Duodenal mucosa (tissue), 2 donors: ENCODE measurements around the gene KCNG2.
A peak's percentile ranks its signal among the peaks of the same experiment; 100 is the strongest.

Source experiments
- H3K27ac ChIP-seq: one replicate; pipeline ENCODE4 v1.7.0; 2013; ENCODE audit warnings: low read depth, low read length
- H3K27me3 ChIP-seq, 2 donors: one replicate each; pipeline ENCODE4 v1.7.0; 2013; ENCODE audit warnings: low read length in 2 of 2, control low read depth in 1 of 2; ENCODE audit not compliant: insufficient read depth in 2 of 2, control insufficient read depth in 1 of 2
- H3K36me3 ChIP-seq, 2 donors: one replicate each; pipeline ENCODE4 v1.7.0; 2013; ENCODE audit warnings: low read length in 2 of 2, control low read depth in 1 of 2; ENCODE audit not compliant: insufficient read depth in 2 of 2, control insufficient read depth in 1 of 2
- H3K4me1 ChIP-seq, 2 donors: one replicate each; pipeline ENCODE4 v1.7.0; 2013; ENCODE audit warnings: low read length in 2 of 2, control low read depth in 1 of 2; ENCODE audit not compliant: insufficient read depth in 2 of 2, control insufficient read depth in 1 of 2
- H3K4me3 ChIP-seq, 2 donors: one replicate each; pipeline ENCODE4 v1.7.0; 2013; ENCODE audit warnings: low read length in 2 of 2, low read depth in 1 of 2
- H3K9ac ChIP-seq, 2 donors: one replicate each; pipeline ENCODE4 v1.7.0; 2013; ENCODE audit warnings: low read length in 2 of 2, low read depth in 1 of 2
- H3K9me3 ChIP-seq, 2 donors: one replicate each; pipeline ENCODE4 v1.7.0; 2013; ENCODE audit warnings: low read length in 2 of 2, control low read depth in 1 of 2; ENCODE audit not compliant: control insufficient read depth in 1 of 2

Gene KCNG2

GRCh38 chr18:79790996-79791972 is 6.5 kb upstream of the KCNG2 start:
- H3K4me1 ChIP-seq: peaks cover 4 to 9% of the 10 kb centered on the region in 2 donors
- H3K9me3 ChIP-seq: peaks cover 0 to 4% of the 10 kb centered on the region in 2 donors
- H3K36me3 ChIP-seq: no peaks in the 10 kb centered on the region
- peaks cover 29 to 35% of the 10 kb centered on the region in 2 donors for H3K27me3 ChIP-seq
- H3K4me3 ChIP-seq: no peak overlapping the region
- no peak overlapping the region for H3K9ac ChIP-seq
- H3K27ac ChIP-seq: no peak overlapping the region

DNA sequence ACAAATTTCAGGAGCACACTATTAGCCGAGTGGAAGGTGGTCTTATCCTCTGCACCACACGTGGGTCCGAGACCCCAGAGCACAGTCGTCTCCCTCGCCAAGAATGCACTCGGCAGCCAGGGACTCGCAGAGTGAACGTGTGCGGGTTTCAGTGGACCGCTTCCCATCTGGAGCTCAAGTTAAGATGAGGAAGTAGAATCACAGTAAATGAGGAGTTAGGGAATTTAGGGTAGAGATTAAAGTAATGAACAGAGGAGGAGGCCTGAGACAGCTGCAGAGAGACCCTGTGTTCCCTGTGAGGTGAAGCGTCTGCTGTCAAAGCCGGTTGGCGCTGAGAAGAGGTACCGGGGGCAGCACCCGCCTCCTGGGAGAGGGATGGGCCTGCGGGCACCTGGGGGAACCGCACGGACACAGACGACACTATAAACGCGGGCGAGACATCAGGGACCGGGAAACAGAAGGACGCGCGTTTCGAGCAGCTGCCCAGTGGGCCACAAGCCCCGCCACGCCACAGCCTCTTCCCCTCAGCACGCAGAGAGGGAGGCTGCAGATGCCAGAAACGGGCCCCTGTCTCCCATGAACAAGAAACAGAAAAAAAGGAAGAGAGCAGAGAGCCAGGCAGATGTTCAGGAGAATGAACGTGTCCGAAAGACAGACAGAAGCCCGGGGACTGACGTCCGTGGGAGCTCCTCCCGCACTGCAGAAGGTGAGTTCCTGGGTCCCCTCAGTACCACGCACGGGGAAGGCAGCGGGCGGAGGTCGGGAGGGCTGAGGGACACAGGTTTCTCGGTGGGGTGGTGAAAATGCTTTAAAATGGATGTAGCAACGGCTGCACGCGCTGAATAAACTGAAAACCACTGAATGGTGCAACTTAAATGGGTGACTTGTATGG is 5.4 kb upstream of the KCNG2 start:
- peaks cover 0 to 4% of the 10 kb centered on the region in 2 donors for H3K9me3 ChIP-seq
- H3K9ac ChIP-seq: no peak overlapping the region
- H3K4me1 ChIP-seq: peaks cover 4 to 11% of the 10 kb centered on the region in 2 donors
- peaks cover 33 to 34% of the 10 kb centered on the region in 2 donors for H3K27me3 ChIP-seq
- no peak overlapping the region for H3K4me3 ChIP-seq
- H3K36me3 ChIP-seq: no peaks in the 10 kb centered on the region
- H3K27ac ChIP-seq: no peak overlapping the region

DNA sequence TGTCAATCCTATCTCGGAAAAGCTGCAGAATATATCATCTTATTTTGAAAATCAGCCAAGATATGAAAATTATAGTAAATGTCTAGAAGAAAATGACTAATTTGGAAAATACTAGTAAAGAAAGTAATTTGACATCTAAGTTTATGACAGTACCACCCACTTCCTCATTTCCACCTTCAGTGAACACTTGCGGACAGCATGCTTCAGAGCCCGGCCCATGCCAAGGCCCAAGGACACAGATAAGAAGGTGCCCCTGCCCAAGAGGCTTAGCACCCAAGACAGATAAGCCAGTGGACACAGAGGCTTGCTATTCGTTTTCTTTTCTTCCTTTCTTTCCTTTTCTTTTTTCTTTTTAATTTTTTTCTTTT is 4.8 kb upstream of the KCNG2 start:
- peaks cover 4 to 14% of the 10 kb centered on the region in 2 donors for H3K4me1 ChIP-seq
- no peaks in the 10 kb centered on the region for H3K36me3 ChIP-seq
- H3K4me3 ChIP-seq: no peak overlapping the region
- H3K9me3 ChIP-seq: peaks cover 0 to 4% of the 10 kb centered on the region in 2 donors
- no peak overlapping the region for H3K27ac ChIP-seq
- H3K27me3 ChIP-seq: peaks cover 31 to 36% of the 10 kb centered on the region in 2 donors
- no peak overlapping the region for H3K9ac ChIP-seq

DNA sequence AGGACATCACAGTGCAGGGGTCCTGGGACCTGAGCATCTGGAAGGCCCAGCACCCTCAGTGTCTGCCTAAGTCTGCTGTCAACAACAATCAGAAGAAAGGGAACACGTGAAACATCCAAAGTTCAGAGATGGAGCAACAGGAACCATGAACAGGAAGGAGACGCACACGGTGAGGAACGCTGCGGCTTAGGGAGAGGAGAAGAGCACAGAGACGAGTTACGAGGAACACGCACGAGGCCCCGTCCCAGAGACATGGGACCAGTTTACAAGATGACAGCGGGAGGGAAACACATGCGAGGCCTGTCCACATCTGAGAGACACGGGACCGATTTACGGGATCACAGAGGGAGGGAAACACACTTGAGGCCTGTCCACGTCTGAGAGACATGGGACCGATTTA is 2.9 kb upstream of the KCNG2 start:
- H3K4me3 ChIP-seq: no peak overlapping the region
- no peak overlapping the region for H3K27ac ChIP-seq
- H3K27me3 ChIP-seq: peaks cover 29 to 33% of the 10 kb centered on the region in 2 donors
- H3K9ac ChIP-seq: no peak overlapping the region
- H3K9me3 ChIP-seq: no peaks in the 10 kb centered on the region
- peaks cover 12 to 22% of the 10 kb centered on the region in 2 donors for H3K4me1 ChIP-seq
- no peaks in the 10 kb centered on the region for H3K36me3 ChIP-seq

- H3K36me3 ChIP-seq: no peaks in the 10 kb centered on the region
- peaks cover 31 to 33% of the 10 kb centered on the region in 2 donors for H3K27me3 ChIP-seq
- no peak overlapping the region for H3K9ac ChIP-seq
- no peak overlapping the region for H3K27ac ChIP-seq
- no peak overlapping the region for H3K4me3 ChIP-seq
- H3K4me1 ChIP-seq: peaks cover 12 to 22% of the 10 kb centered on the region in 2 donors
- no peaks in the 10 kb centered on the region for H3K9me3 ChIP-seq
Observed at GRCh38 chr18:79795446-79795845, 2.3 kb upstream of the KCNG2 start.

- Histone ChIP-seq H3K36me3 (no peaks in the 10 kb centered on the region), H3K9ac (no peak overlapping the region), H3K4me1 (peaks cover 12 to 22% of the 10 kb centered on the region in 2 donors), H3K9me3 (no peaks in the 10 kb centered on the region), H3K27me3 (peaks cover 30 to 33% of the 10 kb centered on the region in 2 donors), H3K4me3 (no peak overlapping the region), H3K27ac (no peak overlapping the region)
Observed at GRCh38 chr18:79796016-79796415, 1.7 kb upstream of the KCNG2 start.

DNA sequence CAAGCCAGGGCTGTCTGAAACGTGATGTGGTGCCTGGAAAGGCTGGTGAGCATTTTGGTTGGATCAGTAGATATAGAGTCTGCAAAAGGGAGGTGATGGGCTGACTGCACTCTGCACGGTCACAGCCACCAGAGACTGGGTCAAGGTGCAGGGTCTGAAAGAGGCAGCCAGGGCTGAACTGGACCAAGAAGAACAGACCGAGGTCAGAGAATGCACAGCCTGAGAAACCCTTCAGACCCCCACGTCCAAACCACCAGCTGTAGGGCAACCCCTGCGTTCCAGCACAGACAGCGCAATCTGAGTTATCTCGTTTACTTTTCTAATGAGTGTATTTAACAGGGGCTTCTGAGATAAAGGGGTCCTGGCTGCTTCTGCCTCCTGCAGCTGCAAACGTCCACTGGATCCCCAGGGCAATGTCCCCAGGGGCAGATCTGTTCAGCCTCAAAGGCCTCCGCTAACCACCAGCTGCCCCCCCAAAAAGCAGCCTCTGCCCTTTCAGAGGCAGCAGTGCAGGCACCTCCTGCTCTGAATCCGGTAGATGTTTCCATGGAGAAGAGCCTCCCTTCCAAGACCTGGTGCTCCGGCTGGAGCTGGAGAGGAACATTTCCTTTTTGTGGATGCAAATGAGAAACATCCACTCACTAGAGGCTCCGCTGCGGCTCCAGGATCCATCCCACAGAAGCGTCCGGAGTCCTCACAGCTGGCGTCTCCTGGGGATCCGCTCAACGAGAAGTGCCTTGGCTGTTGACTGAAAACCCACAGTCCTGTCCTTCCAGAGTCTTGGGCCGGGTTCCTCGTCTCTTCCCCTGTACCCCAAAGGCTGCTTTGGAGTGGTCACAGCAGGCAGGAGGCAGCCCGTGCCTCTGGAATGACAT is 970 bp upstream of the KCNG2 start:
- H3K36me3 ChIP-seq: no peaks in the 10 kb centered on the region
- H3K4me3 ChIP-seq: no peak overlapping the region
- H3K4me1 ChIP-seq: peaks cover 10 to 16% of the 10 kb centered on the region in 2 donors
- peaks cover 24 to 28% of the 10 kb centered on the region in 2 donors for H3K27me3 ChIP-seq
- no peaks in the 10 kb centered on the region for H3K9me3 ChIP-seq
- no peak overlapping the region for H3K27ac ChIP-seq
- no peak overlapping the region for H3K9ac ChIP-seq

DNA sequence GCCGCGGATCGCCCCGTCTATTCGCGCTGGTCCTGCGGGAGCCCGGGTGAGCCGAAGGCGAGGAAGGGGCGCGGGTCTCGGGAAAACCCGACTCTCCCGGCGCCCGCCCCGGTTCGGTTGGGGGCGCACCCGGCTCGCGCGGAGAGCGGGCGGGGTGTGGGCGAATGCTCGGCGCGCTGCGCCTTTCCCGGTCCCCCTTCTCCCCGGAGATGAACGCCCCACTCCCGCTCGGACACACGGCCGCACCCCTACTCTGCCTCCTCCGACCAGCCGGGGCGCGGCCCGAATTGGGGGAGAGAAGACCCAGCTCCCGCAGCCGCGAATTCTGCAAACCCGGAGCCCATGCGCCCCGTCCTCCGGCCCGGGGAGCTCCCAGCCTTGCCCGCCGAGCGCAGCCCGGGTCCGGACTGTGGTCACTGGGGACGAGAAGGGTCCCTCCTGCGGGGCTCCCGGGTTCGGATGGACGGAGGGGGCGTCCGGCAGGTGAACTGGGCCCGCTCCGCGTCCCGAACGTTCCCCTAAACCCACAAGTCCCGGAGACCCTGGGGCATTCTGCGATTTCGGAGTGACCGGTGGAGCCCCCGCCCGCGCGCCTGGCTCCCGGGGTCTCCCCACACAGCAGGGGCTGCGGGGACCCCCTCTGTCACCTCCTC is 734 bp downstream of the KCNG2 start:
- no peaks in the 10 kb centered on the region for H3K36me3 ChIP-seq
- H3K27me3 ChIP-seq: peaks cover 21 to 28% of the 10 kb centered on the region in 2 donors
- no peaks in the 10 kb centered on the region for H3K9me3 ChIP-seq
- peak overlapping the region; percentile 59 to 65 for H3K4me3 ChIP-seq
- H3K27ac ChIP-seq: no peak overlapping the region
- H3K9ac ChIP-seq: peak overlapping the region; percentile 55 to 63
- peaks cover 8 to 13% of the 10 kb centered on the region in 2 donors for H3K4me1 ChIP-seq

- H3K27ac ChIP-seq: no peak overlapping the region
- peaks cover 21 to 28% of the 10 kb centered on the region in 2 donors for H3K27me3 ChIP-seq
- peak overlapping the region; percentile 55 to 63 for H3K9ac ChIP-seq
- H3K4me3 ChIP-seq: peak overlapping the region; percentile 59 to 65
- H3K9me3 ChIP-seq: no peaks in the 10 kb centered on the region
- no peaks in the 10 kb centered on the region for H3K36me3 ChIP-seq
- H3K4me1 ChIP-seq: peaks cover 8 to 13% of the 10 kb centered on the region in 2 donors
Observed at GRCh38 chr18:79798999-79799370, 1.2 kb downstream of the KCNG2 start.
